Esophagus (tissue), 2 donors: Measurements from ENCODE around the gene NCOA7. TPM values are rescaled to one million over a fixed set of nuclear protein-coding genes. Genes with fewer than 3 reads are reported as not detected.

Experiments
- H3K27ac ChIP-seq, 2 donors: one replicate each; pipeline ENCODE4 v1.5.1; 2013; ENCODE audit warnings: low read depth in 2 of 2, mild to moderate bottlenecking in 2 of 2, inconsistent platforms in 1 of 2, low read length in 1 of 2, moderate library complexity in 1 of 2
- H3K27me3 ChIP-seq, 2 donors: one replicate each; pipeline ENCODE4 v1.6.1; 2013; ENCODE audit warnings: low read length in 2 of 2, control low read depth in 1 of 2, mild to moderate bottlenecking in 1 of 2; ENCODE audit not compliant: insufficient read depth in 2 of 2, control insufficient read depth in 1 of 2
- H3K36me3 ChIP-seq, 2 donors: one replicate each; pipeline ENCODE4 v1.6.1; 2013; ENCODE audit warnings: low read length in 1 of 2; ENCODE audit not compliant: control insufficient read depth in 2 of 2, insufficient read depth in 2 of 2
- H3K4me1 ChIP-seq, 2 donors: one replicate each; pipeline ENCODE4 v1.6.1; 2013; ENCODE audit warnings: low read length in 1 of 2; ENCODE audit not compliant: control insufficient read depth in 2 of 2, insufficient read depth in 2 of 2
- H3K4me3 ChIP-seq, 2 donors: one replicate each; pipeline ENCODE4 v1.5.1; 2013; ENCODE audit warnings: low read length in 2 of 2, mild to moderate bottlenecking in 2 of 2, low read depth in 1 of 2, moderate library complexity in 1 of 2
- H3K9me3 ChIP-seq, 2 donors: one replicate each; pipeline ENCODE4 v1.6.1; 2013; ENCODE audit warnings: mild to moderate bottlenecking in 2 of 2, low read depth in 1 of 2, low read length in 1 of 2, moderate library complexity in 1 of 2; ENCODE audit not compliant: control insufficient read depth in 2 of 2, insufficient read depth in 1 of 2
- WGBS, 2 donors: extraction: QIAGEN DNeasy Blood & Tissue Kit; methylation state at CpG; one replicate each; pipeline ENCODE4 v1.1.7; 2013; 5-methylcytosine and 5-hydroxymethylcytosine counted together
- polyA plus RNA-seq, 2 donors: library from polyadenylated mRNA; stranded (reverse); fragments of 200-250 nt; gene quantifications; one replicate each; pipeline ENCODE4 v1.2.3, GENCODE V29; 2013
- donor health status: healthy with polysubstance abuse.
- donor health status: Bipolar disorder and iron deficiency.

The NCOA7 gene
- polyA plus RNA-seq, 2 donors, result 9.3 to 24.1 TPM

- H3K4me3 ChIP-seq, result no peak overlapping the region
- H3K4me1 ChIP-seq, result peaks cover 2 to 3% of the 10 kb centered on the region in 2 donors
- H3K36me3 ChIP-seq, result peaks cover 0 to 3% of the 10 kb centered on the region in 2 donors
- no peaks in the 10 kb centered on the region for H3K9me3 ChIP-seq
- H3K27ac ChIP-seq, result no peak overlapping the region
- WGBS, 2 donors, result 84 to 98% methylated on average over 4 of the region's 4 CpGs
- no peaks in the 10 kb centered on the region for H3K27me3 ChIP-seq
Observed at GRCh38 chr6:125819535-125820326, 29.0 kb downstream of the NCOA7 start.

- peaks cover 0 to under 1% of the 10 kb centered on the region in 2 donors for H3K36me3 ChIP-seq
- peaks cover 2 to 3% of the 10 kb centered on the region in 2 donors for H3K4me1 ChIP-seq
- no peak overlapping the region for H3K27ac ChIP-seq
- H3K9me3 ChIP-seq, result no peaks in the 10 kb centered on the region
- no peak overlapping the region for H3K4me3 ChIP-seq
- H3K27me3 ChIP-seq, result no peaks in the 10 kb centered on the region
- WGBS, 2 donors, result 37 to 49% methylated on average over 3 of the region's 3 CpGs
Observed at GRCh38 chr6:125821825-125822281, 31.1 kb downstream of the NCOA7 start.

- Histone ChIP-seq H3K27ac (no peak overlapping the region), H3K4me3 (no peak overlapping the region), H3K9me3 (no peaks in the 10 kb centered on the region), H3K4me1 (peaks cover 2 to 3% of the 10 kb centered on the region in 2 donors), H3K36me3 (no peaks in the 10 kb centered on the region), H3K27me3 (no peaks in the 10 kb centered on the region)
- 74 to 84% methylated on average over 2 of the region's 2 CpGs for WGBS, 2 donors
Observed at GRCh38 chr6:125823180-125823579, 32.4 kb downstream of the NCOA7 start.

- Histone ChIP-seq H3K4me1 (peaks cover 2 to 3% of the 10 kb centered on the region in 2 donors), H3K27me3 (no peaks in the 10 kb centered on the region), H3K27ac (no peak overlapping the region), H3K36me3 (no peaks in the 10 kb centered on the region), H3K4me3 (no peak overlapping the region), H3K9me3 (no peaks in the 10 kb centered on the region)
- 88% methylated on average over 8 of the region's 8 CpGs for WGBS, 2 donors
Observed at GRCh38 chr6:125824946-125825771, 34.4 kb downstream of the NCOA7 start.

GRCh38 chr6:125826695-125827463, 36.1 kb downstream of the NCOA7 start:
- H3K27ac ChIP-seq, result no peak overlapping the region
- WGBS, 2 donors, result 93 to 98% methylated on average over 9 of the region's 9 CpGs
- no peaks in the 10 kb centered on the region for H3K27me3 ChIP-seq
- H3K9me3 ChIP-seq, result no peaks in the 10 kb centered on the region
- H3K36me3 ChIP-seq, result no peaks in the 10 kb centered on the region
- H3K4me3 ChIP-seq, result no peak overlapping the region
- peaks cover 0 to under 1% of the 10 kb centered on the region in 2 donors for H3K4me1 ChIP-seq

- Histone ChIP-seq H3K4me1 (no peaks in the 10 kb centered on the region), H3K27ac (no peak overlapping the region), H3K27me3 (no peaks in the 10 kb centered on the region), H3K36me3 (no peaks in the 10 kb centered on the region), H3K9me3 (no peaks in the 10 kb centered on the region), H3K4me3 (no peak overlapping the region)
- WGBS, 2 donors, result 64 to 71% methylated on average over 2 of the region's 2 CpGs
Observed at GRCh38 chr6:125827788-125828320, 37.1 kb downstream of the NCOA7 start.

GRCh38 chr6:125828476-125829039, 37.8 kb downstream of the NCOA7 start:
- H3K27ac ChIP-seq, result no peak overlapping the region
- no peaks in the 10 kb centered on the region for H3K27me3 ChIP-seq
- no peaks in the 10 kb centered on the region for H3K36me3 ChIP-seq
- no peak overlapping the region for H3K4me3 ChIP-seq
- WGBS, 2 donors, result 94 to 95% methylated on average over 2 of the region's 2 CpGs
- H3K9me3 ChIP-seq, result no peaks in the 10 kb centered on the region
- H3K4me1 ChIP-seq, result no peaks in the 10 kb centered on the region

- H3K27ac ChIP-seq, result no peak overlapping the region
- 73 to 75% methylated on average over 4 of the region's 4 CpGs for WGBS, 2 donors
Observed at GRCh38 chr6:125829433-125829832, 38.7 kb downstream of the NCOA7 start.

GRCh38 chr6:125831659-125832058, 40.9 kb downstream of the NCOA7 start:
- H3K36me3 ChIP-seq, result no peaks in the 10 kb centered on the region
- WGBS, 2 donors, result 83 to 86% methylated on average over 5 of the region's 5 CpGs
- H3K9me3 ChIP-seq, result no peaks in the 10 kb centered on the region
- H3K27ac ChIP-seq, result no peak overlapping the region
- no peaks in the 10 kb centered on the region for H3K4me1 ChIP-seq
- H3K4me3 ChIP-seq, result no peak overlapping the region
- H3K27me3 ChIP-seq, result no peaks in the 10 kb centered on the region

More at GRCh38 chr6:125829433-125829832, 38.7 kb downstream of the NCOA7 start:
- no peak overlapping the region for H3K4me3 ChIP-seq
- no peaks in the 10 kb centered on the region for H3K36me3 ChIP-seq
- no peaks in the 10 kb centered on the region for H3K27me3 ChIP-seq
- no peaks in the 10 kb centered on the region for H3K9me3 ChIP-seq
- no peaks in the 10 kb centered on the region for H3K4me1 ChIP-seq
